SK-N-SH (cell line): ENCODE measurements around the gene HOXA2.

Experiments used
- ELF1 ChIP-seq: IDR thresholded peaks from 2 replicates; pipeline ENCODE4 v1.4.0; 2012
- EZH2phosphoT487 ChIP-seq: fragments of 200-600 bp; sonication (generic); IDR thresholded peaks from 2 replicates; pipeline ENCODE4 v1.6.1; 2017; ENCODE audit warnings: low read depth, mixed run types, mild to moderate bottlenecking, antibody characterized with exemption, moderate library complexity, borderline replicate concordance
- POLR2AphosphoS5 ChIP-seq: IDR thresholded peaks from 2 replicates; pipeline ENCODE4 v1.6.1; 2012; ENCODE audit warnings: low read depth, low read length
- TAF1 ChIP-seq: IDR thresholded peaks from 2 replicates; pipeline ENCODE4 v1.6.1; 2012; ENCODE audit warnings: low read depth, mild to moderate bottlenecking, low read length, moderate library complexity, borderline replicate concordance
- TCF12 ChIP-seq: IDR thresholded peaks from 2 replicates; pipeline ENCODE4 v1.4.0; 2012
- TF ChIP-seq, protein P1 (sequence below): IDR thresholded peaks from 2 replicates; pipeline ENCODE4; 2012
- TF ChIP-seq, protein P2 (sequence below): fragments of 200-600 bp; sonication (generic); IDR thresholded peaks from 2 replicates; pipeline ENCODE4 v1.6.1; 2017; ENCODE audit warnings: antibody characterized with exemption, mild to moderate bottlenecking, moderate library complexity

DNA sequence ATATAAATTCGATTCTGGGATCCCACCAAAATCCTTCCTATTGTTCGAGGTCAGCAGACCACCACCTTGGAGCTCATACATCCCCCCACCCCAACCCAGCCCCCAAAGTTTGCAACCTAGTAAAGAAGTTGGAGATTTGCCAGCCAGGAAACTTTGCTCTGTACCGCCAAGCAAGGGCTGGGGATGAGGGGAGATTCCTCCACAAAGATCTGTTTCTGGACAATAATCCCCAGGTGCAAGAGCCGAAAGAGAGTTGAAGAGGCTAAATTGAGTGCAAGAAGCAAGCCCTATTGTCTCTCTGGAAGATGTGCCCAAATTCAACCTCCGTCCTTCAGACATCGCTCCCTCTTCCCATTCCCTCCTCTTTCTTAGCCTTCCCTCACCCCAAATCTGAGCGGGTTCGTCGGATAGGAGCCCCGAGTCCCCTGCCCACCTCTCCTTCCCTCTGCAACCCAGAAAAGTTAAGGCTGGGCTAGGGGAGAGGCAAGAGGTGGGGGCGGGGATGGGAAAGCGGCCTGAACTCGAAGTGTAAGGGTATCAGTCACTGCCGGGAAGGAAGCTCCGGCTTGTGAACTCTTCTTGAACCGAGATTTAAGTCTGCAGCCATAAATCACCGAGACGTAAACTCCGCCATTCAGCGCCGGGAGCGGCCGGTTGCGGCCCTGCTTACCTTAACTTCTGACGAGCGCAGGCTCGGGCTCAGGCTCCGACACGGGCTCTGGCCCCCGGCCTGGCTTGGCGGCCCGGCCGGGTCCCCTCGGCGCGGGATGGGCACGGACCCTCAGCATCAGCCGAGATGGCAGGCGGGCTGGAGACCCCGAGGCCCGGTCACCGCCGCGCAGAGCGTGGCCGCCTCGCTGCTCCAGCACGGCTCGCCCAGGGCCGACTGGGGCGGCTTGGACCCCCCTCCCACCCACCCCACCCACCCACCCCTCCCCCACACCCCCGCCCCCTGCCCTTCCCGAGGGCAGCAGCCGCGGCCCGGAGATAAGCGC lies 10.8 kb upstream of the HOXA2 start:
- TF ChIP-seq TCF12 (no peak), EZH2phosphoT487 (peak; percentile 89; the same call in 1 of the 2 replicates), TAF1 (no peak), ELF1 (no peak), POLR2AphosphoS5 (no peak)
- TF ChIP-seq, protein P1, sequence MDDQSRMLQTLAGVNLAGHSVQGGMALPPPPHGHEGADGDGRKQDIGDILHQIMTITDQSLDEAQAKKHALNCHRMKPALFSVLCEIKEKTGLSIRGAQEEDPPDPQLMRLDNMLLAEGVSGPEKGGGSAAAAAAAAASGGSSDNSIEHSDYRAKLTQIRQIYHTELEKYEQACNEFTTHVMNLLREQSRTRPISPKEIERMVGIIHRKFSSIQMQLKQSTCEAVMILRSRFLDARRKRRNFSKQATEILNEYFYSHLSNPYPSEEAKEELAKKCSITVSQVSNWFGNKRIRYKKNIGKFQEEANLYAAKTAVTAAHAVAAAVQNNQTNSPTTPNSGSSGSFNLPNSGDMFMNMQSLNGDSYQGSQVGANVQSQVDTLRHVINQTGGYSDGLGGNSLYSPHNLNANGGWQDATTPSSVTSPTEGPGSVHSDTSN = no peak
- TF ChIP-seq, protein P2, sequence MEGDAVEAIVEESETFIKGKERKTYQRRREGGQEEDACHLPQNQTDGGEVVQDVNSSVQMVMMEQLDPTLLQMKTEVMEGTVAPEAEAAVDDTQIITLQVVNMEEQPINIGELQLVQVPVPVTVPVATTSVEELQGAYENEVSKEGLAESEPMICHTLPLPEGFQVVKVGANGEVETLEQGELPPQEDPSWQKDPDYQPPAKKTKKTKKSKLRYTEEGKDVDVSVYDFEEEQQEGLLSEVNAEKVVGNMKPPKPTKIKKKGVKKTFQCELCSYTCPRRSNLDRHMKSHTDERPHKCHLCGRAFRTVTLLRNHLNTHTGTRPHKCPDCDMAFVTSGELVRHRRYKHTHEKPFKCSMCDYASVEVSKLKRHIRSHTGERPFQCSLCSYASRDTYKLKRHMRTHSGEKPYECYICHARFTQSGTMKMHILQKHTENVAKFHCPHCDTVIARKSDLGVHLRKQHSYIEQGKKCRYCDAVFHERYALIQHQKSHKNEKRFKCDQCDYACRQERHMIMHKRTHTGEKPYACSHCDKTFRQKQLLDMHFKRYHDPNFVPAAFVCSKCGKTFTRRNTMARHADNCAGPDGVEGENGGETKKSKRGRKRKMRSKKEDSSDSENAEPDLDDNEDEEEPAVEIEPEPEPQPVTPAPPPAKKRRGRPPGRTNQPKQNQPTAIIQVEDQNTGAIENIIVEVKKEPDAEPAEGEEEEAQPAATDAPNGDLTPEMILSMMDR = no peak
